Endothelial cell of umbilical vein (primary cell): Measurements from ENCODE around the gene LRP11. TPM values are rescaled to one million over a fixed set of nuclear protein-coding genes. Genes with fewer than 3 reads are reported as not detected.

Source experiments
- BruUV-seq: library from RNA; stranded (reverse); fragments of 400-500 nt; replicated peaks from 2 replicates; lab custom pipeline; 2021; lab: Mats Ljungman, UMichigan
- CTCF ChIA-PET: fragments of 300-600, 350-600 bp; sonication (Branson Sonifier 250); formaldehyde crosslinking; loops from one replicate; lab custom pipeline; 2021; ENCODE audit warnings: antibody characterized with exemption, inconsistent platforms; lab: Charles Lee
- POLR2A ChIA-PET: fragments of 300-600, 350-600 bp; sonication (Branson Sonifier 250); formaldehyde crosslinking; loops from one replicate; lab custom pipeline; 2021; ENCODE audit warnings: antibody characterized with exemption, inconsistent platforms; lab: Charles Lee
- DNase-seq: peaks from one replicate; pipeline ENCODE4 v3.0.0-alpha.2; 2011; ENCODE audit warnings: low read depth, low spot score
- FAIRE-seq: peaks from 2 replicates; lab custom pipeline; 2011; peaks lifted over from hg19 to GRCh38; lab: Jason Lieb, UNC
- H2AFZ ChIP-seq: 2 replicates; pipeline ENCODE4 v1.6.0; 2012; ENCODE audit warnings: low read depth, low read length, control low read depth, inconsistent platforms
- H3K27ac ChIP-seq: 2 replicates; pipeline ENCODE4 v1.5.1; 2011; ENCODE audit warnings: low read depth, mild to moderate bottlenecking, control low read depth, low read length, moderate library complexity; ENCODE audit not compliant: insufficient read depth
- H3K27me3 ChIP-seq, 2 experiments: 2 replicates each; pipeline versions ENCODE4 v1.6.0 to v1.6.1; 2011; ENCODE audit warnings: low read length in 2 of 2, mixed read lengths in 1 of 2; ENCODE audit not compliant: control insufficient read depth in 2 of 2, insufficient read depth in 2 of 2
- H3K36me3 ChIP-seq, 2 experiments: 2 replicates in 1 of 2; 3 replicates in 1 of 2; pipeline ENCODE4 v1.5.1; 2011; ENCODE audit warnings: low read length in 2 of 2, mild to moderate bottlenecking in 1 of 2, moderate library complexity in 1 of 2; ENCODE audit not compliant: control insufficient read depth in 2 of 2, insufficient read depth in 2 of 2; ENCODE audit errors: extremely low read depth in 1 of 2
- H3K4me1 ChIP-seq: 3 replicates; pipeline ENCODE4 v1.5.1; 2011; ENCODE audit warnings: mild to moderate bottlenecking, low read length; ENCODE audit not compliant: control insufficient read depth, insufficient read depth; ENCODE audit errors: extremely low read depth
- H3K4me2 ChIP-seq: 2 replicates; pipeline ENCODE4 v1.6.1; 2011; ENCODE audit warnings: low read length, control low read depth, mixed read lengths; ENCODE audit not compliant: insufficient read depth
- H3K4me3 ChIP-seq, 3 experiments: fragments of 200-600 bp in 1 of 3; sonication (generic), shearing (Covaris generic) in 1 of 3; replicated peaks in 1 of 3; 2 replicates each; pipeline ENCODE4 v1.5.1; 2011 to 2016; ENCODE audit warnings: control low read depth in 3 of 3, low read length in 3 of 3, mild to moderate bottlenecking in 2 of 3, inconsistent platforms in 1 of 3, low read depth in 1 of 3, moderate library complexity in 1 of 3; ENCODE audit not compliant: insufficient read depth in 1 of 3
- H3K79me2 ChIP-seq: 2 replicates; pipeline ENCODE4 v1.6.0; 2012; ENCODE audit warnings: low read length, inconsistent platforms; ENCODE audit not compliant: control insufficient read depth, insufficient read depth
- H3K9ac ChIP-seq: replicated peaks from 2 replicates; pipeline ENCODE3; 2011; ENCODE audit warnings: low read length, control low read depth; ENCODE audit not compliant: insufficient read depth; ENCODE audit errors: extremely low read depth
- H3K9me1 ChIP-seq: replicated peaks from 3 replicates; pipeline ENCODE4 v1.6.0; 2011; ENCODE audit warnings: mild to moderate bottlenecking, low read length; ENCODE audit not compliant: control insufficient read depth, insufficient read depth; ENCODE audit errors: extremely low read depth
- H3K9me3 ChIP-seq: replicated peaks from 2 replicates; pipeline ENCODE4 v1.5.1; 2012; ENCODE audit warnings: low read length, inconsistent platforms; ENCODE audit not compliant: control insufficient read depth, insufficient read depth
- H4K20me1 ChIP-seq: replicated peaks from 2 replicates; pipeline ENCODE3; 2011; ENCODE audit warnings: mild to moderate bottlenecking, low read length; ENCODE audit not compliant: control insufficient read depth, insufficient read depth; ENCODE audit errors: extremely low read depth
- EZH2 ChIP-seq: IDR thresholded peaks from 2 replicates; pipeline ENCODE4 v1.6.1; 2012; ENCODE audit warnings: borderline replicate concordance, low read depth, mild to moderate bottlenecking, moderate library complexity, low read length, inconsistent platforms; ENCODE audit not compliant: severe bottlenecking
- GATA2 ChIP-seq: IDR thresholded peaks from 2 replicates; pipeline ENCODE4 v1.7.0; 2011; ENCODE audit warnings: low read depth, mild to moderate bottlenecking, moderate library complexity, mixed read lengths, low read length; ENCODE audit not compliant: insufficient read length, insufficient read depth
- JUN ChIP-seq: IDR thresholded peaks from 2 replicates; pipeline ENCODE4 v1.6.1; 2011; ENCODE audit warnings: borderline replicate concordance, low read depth; ENCODE audit not compliant: insufficient read length, insufficient read depth
- POLR2A ChIP-seq: IDR thresholded peaks from 2 replicates; pipeline ENCODE4 v1.6.1; 2012; ENCODE audit warnings: low read depth, mild to moderate bottlenecking, control low read depth, low read length
- POLR2AphosphoS5 ChIP-seq: IDR thresholded peaks from 2 replicates; pipeline ENCODE4 v1.6.1; 2012; ENCODE audit warnings: low read depth, mild to moderate bottlenecking, control low read depth, low read length, moderate library complexity; ENCODE audit not compliant: insufficient read depth
- dilution Hi-C: fragments of 300-500 bp; cut with MboI; formaldehyde crosslinking; loops from one replicate; pipeline ENCODE4 v1.15.0; 2019; ENCODE audit warnings: low sequenced_read_pairs; ENCODE audit not compliant: extremely low pct_ligation_motif_present
- intact Hi-C: fragments of 100-400 bp; cut with micrococcal nuclease; formaldehyde crosslinking; loops from one replicate; pipeline ENCODE4 v1.10.0; 2022
- polyA plus RNA-seq, 4 experiments: library from polyadenylated mRNA; depleted of rRNA in 3 of 4; stranded (reverse) in 3 of 4; unstranded in 1 of 4; fragments of >200 nt; gene quantifications; 2 replicates each; pipeline versions ENCODE4 v1.2.1 to v1.2.3, GENCODE V29; 2011 to 2012; ENCODE audit warnings: missing spikeins in 1 of 4
- total RNA-seq: library from RNA; stranded (reverse); gene quantifications from 2 replicates; pipeline ENCODE4 v1.2.3, GENCODE V29; 2021
- TF ChIP-seq, protein P1 (sequence below): IDR thresholded peaks from 2 replicates; pipeline ENCODE4 v1.6.1; 2011; ENCODE audit not compliant: insufficient read depth, insufficient read length

Gene LRP11
- total and polyA plus RNA-seq, 2 donors (not counting 3 experiments of a cell fraction or from before 2014, with no cell fraction given): 23.1 to 59.1 TPM

DNA sequence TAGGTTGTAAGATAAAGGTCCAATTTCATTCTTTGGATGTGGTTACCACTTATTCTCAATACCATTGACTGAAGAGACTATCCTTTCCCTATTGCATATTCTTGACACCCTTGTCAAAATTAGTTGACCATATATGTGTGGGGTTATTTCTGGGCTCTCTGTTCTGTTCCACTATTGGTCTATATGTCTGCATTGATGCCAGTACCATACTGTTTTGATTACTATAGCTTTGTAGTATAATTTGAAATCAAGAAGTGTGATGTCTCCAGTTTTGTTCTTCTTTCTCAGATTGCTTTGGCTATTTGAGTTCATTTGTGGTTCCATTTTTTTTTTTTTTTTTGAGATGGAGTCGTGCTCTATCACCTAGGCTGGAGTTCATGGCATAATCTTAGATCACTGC lies 8.1 kb upstream of the LRP11 start:
- H3K36me3 ChIP-seq: no peaks in the 10 kb centered on the region
- no peak for DNase-seq
- no peak overlapping the region for H3K27ac ChIP-seq
- dilution Hi-C loops (no loop called here), intact Hi-C loops (no loop called here)
- peaks cover 9 to 11% of the 10 kb centered on the region in 2 experiments for H3K27me3 ChIP-seq
- H4K20me1 ChIP-seq: no peaks in the 10 kb centered on the region
- no TSS peak for BruUV-seq
- ChIA-PET POLR2A (no interaction called here), CTCF (no interaction called here)
- no peaks in the 10 kb centered on the region for H3K9me1 ChIP-seq
- no peaks in the 10 kb centered on the region for H3K79me2 ChIP-seq
- no peaks in the 10 kb centered on the region for H3K9me3 ChIP-seq
- H3K4me1 ChIP-seq: peaks cover 7% of the 10 kb centered on the region
- no peak for TF ChIP-seq POLR2AphosphoS5
- no peak for TF ChIP-seq GATA2
- no peak for TF ChIP-seq POLR2A
- TF ChIP-seq JUN: no peak
- no peak for FAIRE-seq
- H2AFZ ChIP-seq: no peak overlapping the region
- H3K9ac ChIP-seq: no peak overlapping the region
- H3K4me2 ChIP-seq: no peak overlapping the region
- no peak overlapping the region for H3K4me3 ChIP-seq

DNA sequence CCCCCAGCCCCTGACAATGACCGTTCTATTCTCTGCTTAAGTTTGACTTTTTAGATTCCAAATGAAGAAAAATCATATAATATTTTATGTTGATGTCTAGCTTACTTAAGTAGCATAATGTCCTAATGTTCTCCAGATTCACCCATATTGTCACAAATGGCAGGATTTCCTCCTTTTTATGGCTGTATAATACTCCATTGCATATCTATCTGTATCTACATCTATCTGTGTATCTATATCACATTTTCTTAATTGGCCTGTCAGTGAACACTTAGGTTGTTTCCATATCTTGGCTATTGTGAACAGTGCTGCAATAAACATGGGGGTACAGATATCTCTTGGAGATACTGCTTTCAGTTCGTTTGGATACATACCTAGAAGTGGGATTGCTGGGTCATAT lies 7.0 kb upstream of the LRP11 start:
- no peak for FAIRE-seq

More for the DNA sequence above, 7.0 kb upstream of the LRP11 start:
- Histone ChIP-seq H3K9me3 (no peaks in the 10 kb centered on the region), H3K4me1 (peaks cover 7% of the 10 kb centered on the region), H3K9ac (no peak overlapping the region), H3K27ac (no peak overlapping the region), H3K79me2 (no peaks in the 10 kb centered on the region), H3K9me1 (no peaks in the 10 kb centered on the region), H2AFZ (no peak overlapping the region), H3K27me3 (peaks cover 3 to 5% of the 10 kb centered on the region in 2 experiments), H4K20me1 (no peaks in the 10 kb centered on the region), H3K4me3 (no peak overlapping the region), H3K4me2 (no peak overlapping the region), H3K36me3 (no peaks in the 10 kb centered on the region)
- DNase-seq: no peak
- no peak for TF ChIP-seq JUN
- TF ChIP-seq POLR2A: no peak
- no peak for TF ChIP-seq GATA2
- TF ChIP-seq, protein P1, sequence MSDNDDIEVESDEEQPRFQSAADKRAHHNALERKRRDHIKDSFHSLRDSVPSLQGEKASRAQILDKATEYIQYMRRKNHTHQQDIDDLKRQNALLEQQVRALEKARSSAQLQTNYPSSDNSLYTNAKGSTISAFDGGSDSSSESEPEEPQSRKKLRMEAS: no peak
- TF ChIP-seq EZH2: no peak
- intact Hi-C loops (no loop called here), dilution Hi-C loops (no loop called here)
- CTCF ChIA-PET: no interaction called here
- POLR2A ChIA-PET: no interaction called here
- no TSS peak for BruUV-seq
